Uterus (tissue), 2 donors: Measurements from ENCODE around the gene STK17A.

Source experiments
- POLR2A ChIP-seq, 2 donors: fragments of 450-650 bp; IDR thresholded peaks; one replicate each; pipeline ENCODE4 v1.6.1; 2016; ENCODE audit warnings: antibody characterized with exemption in 2 of 2, mild to moderate bottlenecking in 1 of 2, moderate library complexity in 1 of 2
- TF ChIP-seq, protein P1 (sequence below), 4 experiments: fragments of 200-600 bp in 2 of 4; fragments of 450-650 bp in 2 of 4; sonication (generic) in 2 of 4; IDR thresholded peaks; one replicate each; pipeline ENCODE4 v1.5.1; 2016 to 2019; ENCODE audit warnings: antibody characterized with exemption in 4 of 4, mild to moderate bottlenecking in 2 of 4, moderate library complexity in 1 of 4

DNA sequence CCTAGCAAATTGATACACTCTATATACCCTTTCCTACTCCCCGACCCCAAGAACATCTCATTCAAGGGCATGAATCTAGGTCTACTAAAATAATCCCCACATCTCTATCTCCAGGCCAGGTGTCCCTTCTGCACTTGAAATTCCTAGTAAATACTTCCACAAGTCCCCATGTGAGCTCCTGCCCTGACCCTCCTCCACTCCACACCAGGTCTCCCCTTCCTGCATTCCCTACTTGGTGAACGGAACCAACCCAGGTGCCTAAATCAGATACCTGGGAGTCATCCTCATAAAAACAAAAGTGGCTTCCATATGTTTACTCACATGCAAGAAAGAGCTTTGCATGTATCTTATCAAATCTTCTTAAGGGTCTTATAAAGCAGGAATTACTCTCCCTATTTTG, 77.2 kb downstream of the STK17A start:
- TF ChIP-seq, protein P1, sequence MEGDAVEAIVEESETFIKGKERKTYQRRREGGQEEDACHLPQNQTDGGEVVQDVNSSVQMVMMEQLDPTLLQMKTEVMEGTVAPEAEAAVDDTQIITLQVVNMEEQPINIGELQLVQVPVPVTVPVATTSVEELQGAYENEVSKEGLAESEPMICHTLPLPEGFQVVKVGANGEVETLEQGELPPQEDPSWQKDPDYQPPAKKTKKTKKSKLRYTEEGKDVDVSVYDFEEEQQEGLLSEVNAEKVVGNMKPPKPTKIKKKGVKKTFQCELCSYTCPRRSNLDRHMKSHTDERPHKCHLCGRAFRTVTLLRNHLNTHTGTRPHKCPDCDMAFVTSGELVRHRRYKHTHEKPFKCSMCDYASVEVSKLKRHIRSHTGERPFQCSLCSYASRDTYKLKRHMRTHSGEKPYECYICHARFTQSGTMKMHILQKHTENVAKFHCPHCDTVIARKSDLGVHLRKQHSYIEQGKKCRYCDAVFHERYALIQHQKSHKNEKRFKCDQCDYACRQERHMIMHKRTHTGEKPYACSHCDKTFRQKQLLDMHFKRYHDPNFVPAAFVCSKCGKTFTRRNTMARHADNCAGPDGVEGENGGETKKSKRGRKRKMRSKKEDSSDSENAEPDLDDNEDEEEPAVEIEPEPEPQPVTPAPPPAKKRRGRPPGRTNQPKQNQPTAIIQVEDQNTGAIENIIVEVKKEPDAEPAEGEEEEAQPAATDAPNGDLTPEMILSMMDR (IDR thresholded peaks at IDR 0.05), result no peak
- TF ChIP-seq POLR2A (IDR thresholded peaks at IDR 0.05), result no peak
